BLaER1 (cell line): ENCODE results near the gene DLEU7.

Experiments used
- H3K27ac ChIP-seq: shearing (Covaris generic); formaldehyde crosslinking; 2 replicates; pipeline ENCODE4 v1.8.1; 2022
- H3K27me3 ChIP-seq: shearing (Covaris generic); formaldehyde crosslinking; 2 replicates; pipeline ENCODE4 v1.8.1; 2022
- H3K36me3 ChIP-seq: shearing (Covaris generic); formaldehyde crosslinking; 2 replicates; pipeline ENCODE4 v1.8.1; 2022
- H3K4me1 ChIP-seq: shearing (Covaris generic); formaldehyde crosslinking; 2 replicates; pipeline ENCODE4 v1.8.1; 2022
- H3K4me2 ChIP-seq: shearing (Covaris generic); formaldehyde crosslinking; 2 replicates; pipeline ENCODE4 v1.8.1; 2022
- H3K4me3 ChIP-seq: shearing (Covaris generic); formaldehyde crosslinking; 2 replicates; pipeline ENCODE4 v1.8.1; 2022
- H3K9ac ChIP-seq: shearing (Covaris generic); formaldehyde crosslinking; 2 replicates; pipeline ENCODE4 v1.8.1; 2022
- H3K9me3 ChIP-seq: shearing (Covaris generic); formaldehyde crosslinking; 2 replicates; pipeline ENCODE4 v1.8.1; 2022
- H4K20me1 ChIP-seq: shearing (Covaris generic); formaldehyde crosslinking; 2 replicates; pipeline ENCODE4 v1.8.1; 2022
- Cebpa-rat ChIP-seq: shearing (Covaris generic); IDR thresholded peaks from 2 replicates; pipeline ENCODE4 v1.8.1; 2022

The DLEU7 gene

GRCh38 chr13:50783066-50783465, 60.4 kb downstream of the DLEU7 start:
- H3K36me3 ChIP-seq = no peaks in the 10 kb centered on the region
- H4K20me1 ChIP-seq = no peaks in the 10 kb centered on the region
- no peak overlapping the region for H3K27ac ChIP-seq
- H3K9me3 ChIP-seq = peaks cover 3% of the 10 kb centered on the region; the same call in 1 of the 2 replicates
- H3K9ac ChIP-seq = no peak overlapping the region
- no peaks in the 10 kb centered on the region for H3K27me3 ChIP-seq
- peaks cover 6% of the 10 kb centered on the region; the same call in 1 of the 2 replicates for H3K4me1 ChIP-seq
- no peak for TF ChIP-seq Cebpa-rat
- H3K4me2 ChIP-seq = no peak overlapping the region; the same call in 1 of the 2 replicates
- no peak overlapping the region for H3K4me3 ChIP-seq

- Histone ChIP-seq H3K4me3 (no peak overlapping the region), H3K27me3 (no peaks in the 10 kb centered on the region), H3K9me3 (peaks cover 27% of the 10 kb centered on the region), H3K36me3 (0 out of 2 replicates have a peak, but pooled peaks cover 4% of the 10 kb centered on the region), H3K27ac (no peak overlapping the region), H4K20me1 (no peaks in the 10 kb centered on the region), H3K9ac (no peak overlapping the region), H3K4me1 (peaks cover 6% of the 10 kb centered on the region; the same call in 1 of the 2 replicates), H3K4me2 (no peak overlapping the region)
- TF ChIP-seq Cebpa-rat = no peak
Observed at GRCh38 chr13:50780201-50781015, 63.1 kb downstream of the DLEU7 start.

- no peak overlapping the region for H3K27ac ChIP-seq
- H3K9ac ChIP-seq = no peak overlapping the region
- no peaks in the 10 kb centered on the region for H3K27me3 ChIP-seq
- no peak for TF ChIP-seq Cebpa-rat
- H3K9me3 ChIP-seq = peaks cover 35% of the 10 kb centered on the region
- no peaks in the 10 kb centered on the region for H4K20me1 ChIP-seq
- peaks cover 6% of the 10 kb centered on the region; the same call in 1 of the 2 replicates for H3K4me1 ChIP-seq
- H3K36me3 ChIP-seq = 0 out of 2 replicates have a peak, but pooled peaks cover 4% of the 10 kb centered on the region
- no peak overlapping the region for H3K4me2 ChIP-seq
- H3K4me3 ChIP-seq = no peak overlapping the region
Observed at GRCh38 chr13:50779443-50780200, 63.9 kb downstream of the DLEU7 start.
